Central memory CD8-positive, alpha-beta T cell (primary cell): Measurements from ENCODE around the gene TMC3.
"Not testable (repeated sequence)": the region's sequence is repeated elsewhere in the genome, so short reads cannot be mapped to it uniquely, and the experiment has no call there.

Source experiments
- ATAC-seq: fragments of 150-1000 bp; cut with Tn5 transposase; replicated peaks from 2 replicates; pipeline ENCODE4 v1.10.0; 2022; ENCODE audit warnings: mild to moderate bottlenecking, moderate FRiP score, moderate number of reproducible peaks; ENCODE audit not compliant: poor library complexity, severe bottlenecking; ENCODE audit errors: extremely low read depth
- DNase-seq, 2 donors: peaks; one replicate each; pipeline ENCODE4 v3.0.0; 2021; ENCODE audit warnings: low spot score in 2 of 2
- H3K27ac Mint-ChIP-seq: one replicate; pipeline ENCODE4 v1.8.0; 2022; ENCODE audit warnings: low read depth, mild to moderate bottlenecking, moderate library complexity, mixed read lengths
- H3K27me3 Mint-ChIP-seq: one replicate; pipeline ENCODE4 v1.8.0; 2022; ENCODE audit warnings: mixed read lengths
- H3K36me3 Mint-ChIP-seq: one replicate; pipeline ENCODE4 v1.8.0; 2022; ENCODE audit warnings: mild to moderate bottlenecking, moderate library complexity, mixed read lengths; ENCODE audit not compliant: insufficient read depth
- H3K4me1 Mint-ChIP-seq: one replicate; pipeline ENCODE4 v1.8.0; 2022; ENCODE audit warnings: mixed read lengths
- H3K4me3 Mint-ChIP-seq: one replicate; pipeline ENCODE4 v1.8.0; 2022; ENCODE audit warnings: mild to moderate bottlenecking, moderate library complexity, mixed read lengths
- H3K9me3 Mint-ChIP-seq: one replicate; pipeline ENCODE4 v1.8.0; 2022; ENCODE audit warnings: mixed read lengths

TMC3 gene

DNA sequence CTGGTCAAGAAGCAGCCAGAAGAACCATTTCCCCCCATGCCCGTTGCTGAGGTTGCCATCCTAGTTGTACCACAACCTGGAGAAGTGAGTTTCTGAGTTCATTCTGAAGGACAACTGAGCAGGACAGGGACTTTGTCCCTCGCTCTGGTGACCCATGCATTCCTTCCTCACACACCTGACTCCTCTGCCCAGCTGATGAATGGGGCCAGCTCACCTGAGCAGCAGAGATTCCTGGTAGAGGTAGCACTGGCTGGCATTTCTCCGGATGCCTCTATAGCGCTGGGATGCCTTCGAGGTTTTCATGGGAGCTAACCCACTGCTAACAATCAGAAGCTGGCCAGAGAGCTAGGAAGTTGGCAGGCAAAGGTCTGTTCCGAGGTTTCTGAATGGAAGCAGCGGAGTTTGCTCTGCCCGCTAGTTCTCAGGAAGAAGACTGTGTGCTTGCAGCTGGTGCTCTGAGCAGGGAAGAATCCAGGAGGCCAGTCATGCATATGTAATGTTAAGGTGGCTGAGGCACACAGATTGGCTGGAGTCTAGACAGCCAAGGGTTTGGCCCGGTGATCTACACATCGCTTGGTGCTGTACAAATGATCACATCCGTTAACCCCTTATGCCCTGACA is at the start of gene TMC3:
TSS of gene TMC3 (minus strand) at position 439 of the 621 bp plus-strand sequence. CDS start at position 303, 136 bp downstream.
- no peak within 1 kb of the TSS for H3K27ac Mint-ChIP-seq

GRCh38 chr15:81421461-81421860 is 47.4 kb upstream of the TMC3 start:
- H3K36me3 Mint-ChIP-seq, result peaks cover 2% of the 10 kb centered on the region
- H3K9me3 Mint-ChIP-seq, result no peaks in the 10 kb centered on the region

More for the DNA sequence above, at the start of gene TMC3:
- no peak for ATAC-seq
- no peak for DNase-seq
- no peak within 1 kb of the TSS for H3K4me3 Mint-ChIP-seq
- H3K9me3 Mint-ChIP-seq, result no peaks in the 10 kb centered on the region
- H3K36me3 Mint-ChIP-seq, result no peaks in the 10 kb centered on the region
- H3K4me1 Mint-ChIP-seq, result no peaks in the 10 kb centered on the region
- peaks cover 12% of the 10 kb centered on the region for H3K27me3 Mint-ChIP-seq

DNA sequence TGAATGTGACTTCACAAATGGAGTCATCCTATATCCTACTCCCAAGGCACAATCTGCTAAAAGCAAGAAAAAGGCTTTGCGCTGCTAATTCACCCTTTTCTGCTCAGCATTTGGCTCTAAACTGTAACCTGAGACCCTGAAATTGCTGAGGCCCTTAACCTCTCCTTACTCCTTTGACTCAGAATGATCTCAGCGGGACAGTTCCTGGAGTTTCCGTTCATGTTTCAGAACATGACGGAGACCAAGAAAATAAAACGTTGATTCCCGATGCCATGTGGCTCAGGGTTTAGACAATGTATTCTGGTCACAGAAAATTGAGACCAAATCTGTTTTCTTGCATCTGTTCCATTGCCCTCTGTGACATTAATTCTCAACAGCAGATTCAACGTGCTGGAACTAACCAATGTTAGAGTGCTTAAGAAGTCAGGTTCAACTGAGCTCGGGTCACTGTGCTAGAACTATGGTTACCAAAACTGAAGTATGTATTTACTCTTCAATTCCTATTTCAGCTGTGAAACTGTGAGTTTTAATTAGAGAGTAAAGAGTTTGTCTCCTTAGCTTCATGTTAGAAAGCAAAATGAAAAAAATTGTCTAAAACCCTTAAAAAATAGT is 45.4 kb upstream of the TMC3 start:
- Mint-ChIP-seq H3K27ac (no peak overlapping the region), H3K4me1 (no peaks in the 10 kb centered on the region), H3K27me3 (peaks cover 46% of the 10 kb centered on the region), H3K9me3 (no peaks in the 10 kb centered on the region), H3K36me3 (peaks cover 2% of the 10 kb centered on the region), H3K4me3 (no peak overlapping the region)
- DNase-seq (no peak), ATAC-seq (no peak)

More at GRCh38 chr15:81421461-81421860, 47.4 kb upstream of the TMC3 start:
- Mint-ChIP-seq H3K27me3 (peaks cover 47% of the 10 kb centered on the region), H3K4me1 (no peaks in the 10 kb centered on the region), H3K27ac (no peak overlapping the region), H3K4me3 (no peak overlapping the region)
- DNase-seq (no peak), ATAC-seq (no peak)

GRCh38 chr15:81418891-81419290 is 44.9 kb upstream of the TMC3 start:
- Mint-ChIP-seq H3K4me3 (no peak overlapping the region), H3K27me3 (peaks cover 49% of the 10 kb centered on the region), H3K9me3 (no peaks in the 10 kb centered on the region), H3K27ac (no peak overlapping the region), H3K36me3 (peaks cover 2% of the 10 kb centered on the region), H3K4me1 (no peaks in the 10 kb centered on the region)
- ATAC-seq, result no peak
- DNase-seq, result no peak

- Mint-ChIP-seq H3K9me3 (no peaks in the 10 kb centered on the region), H3K4me1 (no peaks in the 10 kb centered on the region), H3K4me3 (no peak overlapping the region), H3K27ac (no peak overlapping the region), H3K36me3 (peaks cover 2% of the 10 kb centered on the region), H3K27me3 (peaks cover 53% of the 10 kb centered on the region)
- ATAC-seq (no peak), DNase-seq (no peak)
Observed at GRCh38 chr15:81418444-81418843, 44.4 kb upstream of the TMC3 start.

DNA sequence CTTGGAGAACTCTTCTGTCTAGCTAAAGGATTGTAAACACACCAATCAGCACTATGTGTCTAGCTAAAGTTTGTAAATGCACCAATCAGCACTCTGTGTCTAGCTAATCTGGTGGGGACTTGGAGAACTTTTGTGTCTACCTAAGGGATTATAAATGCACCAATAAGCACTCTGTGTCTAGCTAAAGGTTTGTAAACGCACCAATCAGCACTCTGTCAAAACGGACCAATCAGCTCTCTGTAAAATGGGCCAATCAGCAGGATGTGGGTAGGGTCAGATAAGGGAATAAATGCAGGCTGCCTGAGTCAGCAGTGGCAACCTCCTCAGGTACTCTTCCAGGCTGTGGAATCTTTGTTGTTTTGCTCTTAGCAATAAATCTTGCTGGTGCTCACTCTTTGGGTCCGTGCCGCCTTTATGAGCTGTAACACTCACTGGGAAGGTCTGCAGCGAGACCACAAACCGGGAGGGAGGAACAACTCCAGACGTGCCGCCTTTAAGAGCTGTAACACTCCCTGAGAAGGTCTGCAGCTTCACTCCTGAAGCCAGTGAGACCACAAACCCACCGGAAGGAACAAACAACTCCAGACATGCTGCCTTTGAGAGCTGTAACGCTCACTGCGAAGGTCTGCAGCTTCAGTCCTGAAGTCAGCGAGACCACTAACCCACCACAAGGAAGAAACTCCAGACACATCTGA is 40.4 kb upstream of the TMC3 start:
- H3K4me3 Mint-ChIP-seq, DNase-seq, H3K4me1 Mint-ChIP-seq, H3K36me3 Mint-ChIP-seq, H3K27ac Mint-ChIP-seq, ATAC-seq, H3K9me3 Mint-ChIP-seq: not testable (repeated sequence)
- peaks cover 82% of the 10 kb centered on the region for H3K27me3 Mint-ChIP-seq

DNA sequence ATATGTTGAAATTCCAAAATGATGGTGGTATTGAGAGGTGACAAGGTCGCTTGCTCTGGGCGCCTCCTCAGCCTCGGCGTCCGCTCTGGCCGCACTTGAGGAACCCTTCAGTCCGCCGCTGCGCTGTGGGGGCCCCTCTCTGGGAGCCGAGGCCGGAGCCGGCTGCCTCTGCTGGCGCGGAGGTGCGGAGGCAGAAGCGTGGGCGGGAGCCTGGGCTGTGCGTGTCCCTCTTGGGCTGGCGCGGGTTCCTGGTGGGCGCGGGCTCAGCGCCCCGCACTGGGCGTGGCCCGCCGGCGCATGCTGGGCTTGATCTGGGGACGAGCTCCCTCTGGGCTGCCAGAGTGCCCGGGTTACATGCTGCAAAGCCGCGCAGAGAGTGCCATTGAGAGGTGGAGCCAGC is 39.8 kb upstream of the TMC3 start:
- no peak overlapping the region for H3K27ac Mint-ChIP-seq
- no peak for ATAC-seq

DNA sequence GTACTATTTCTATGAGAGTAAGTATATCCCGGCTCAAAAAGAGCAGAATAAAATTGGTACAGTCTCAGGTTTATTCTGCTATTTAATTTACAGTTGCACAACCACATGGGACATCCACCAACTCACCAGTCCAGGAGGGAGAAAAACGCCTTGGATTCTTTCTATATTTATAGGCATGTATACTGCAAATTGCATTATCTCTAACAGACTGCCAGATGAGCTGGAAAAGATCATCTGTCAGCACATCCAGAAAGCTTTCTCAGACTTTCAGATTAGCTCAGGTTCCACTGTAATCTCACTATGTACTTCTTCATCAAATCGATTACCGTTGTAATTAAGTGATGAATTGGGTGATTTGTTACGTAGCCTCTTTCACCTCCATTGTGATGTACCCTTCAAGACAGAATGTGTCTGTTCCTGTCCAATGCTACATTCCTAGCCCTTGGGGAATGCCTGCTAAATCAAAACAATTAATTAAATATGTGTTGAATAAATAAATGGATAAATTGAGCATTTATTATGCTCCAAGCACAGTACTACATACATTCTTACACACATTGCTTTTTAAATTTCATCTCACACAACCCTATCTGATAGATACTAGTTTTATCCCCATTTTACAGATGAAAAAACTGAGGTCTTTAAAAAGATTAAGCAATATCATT is 38.1 kb upstream of the TMC3 start:
- peaks cover 2% of the 10 kb centered on the region for H3K36me3 Mint-ChIP-seq
- H3K4me3 Mint-ChIP-seq, result no peak overlapping the region
- H3K9me3 Mint-ChIP-seq, result no peaks in the 10 kb centered on the region
- ATAC-seq (no peak), DNase-seq (no peak)
- H3K27me3 Mint-ChIP-seq, result peaks cover 77% of the 10 kb centered on the region
- H3K4me1 Mint-ChIP-seq, result no peaks in the 10 kb centered on the region
- H3K27ac Mint-ChIP-seq, result no peak overlapping the region

More for the DNA sequence above, 39.8 kb upstream of the TMC3 start:
- H3K36me3 Mint-ChIP-seq, result peaks cover 3% of the 10 kb centered on the region
- H3K4me3 Mint-ChIP-seq, result no peak overlapping the region
- no peak for DNase-seq
- peaks cover 76% of the 10 kb centered on the region for H3K27me3 Mint-ChIP-seq
- no peaks in the 10 kb centered on the region for H3K4me1 Mint-ChIP-seq
- no peaks in the 10 kb centered on the region for H3K9me3 Mint-ChIP-seq

DNA sequence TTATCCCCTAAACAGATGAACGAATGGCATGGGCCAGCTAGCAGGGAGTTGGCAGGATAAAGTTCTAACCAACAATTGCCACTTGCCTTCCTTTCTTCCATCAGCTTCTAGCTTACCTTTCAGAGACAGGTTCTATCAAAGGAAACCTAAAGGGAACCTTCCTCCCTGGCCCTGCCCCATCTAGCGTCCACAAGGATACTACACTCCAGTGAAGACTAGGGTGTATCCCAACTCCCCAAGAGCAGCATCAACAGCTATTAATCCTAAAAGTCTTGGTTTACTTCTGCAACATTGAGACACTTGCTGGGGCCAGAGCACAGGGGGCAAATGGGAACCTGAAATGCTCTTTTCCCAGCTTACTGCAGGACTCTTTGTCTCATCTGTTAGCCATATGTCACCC is 37.0 kb upstream of the TMC3 start:
- ATAC-seq, result no peak
- no peak overlapping the region for H3K4me3 Mint-ChIP-seq
- no peak for DNase-seq
- H3K27ac Mint-ChIP-seq, result no peak overlapping the region
- H3K36me3 Mint-ChIP-seq, result peaks cover 2% of the 10 kb centered on the region
- H3K9me3 Mint-ChIP-seq, result no peaks in the 10 kb centered on the region
- no peaks in the 10 kb centered on the region for H3K4me1 Mint-ChIP-seq
- H3K27me3 Mint-ChIP-seq, result peaks cover 73% of the 10 kb centered on the region

- Mint-ChIP-seq H3K36me3 (peaks cover 2% of the 10 kb centered on the region), H3K4me1 (no peaks in the 10 kb centered on the region), H3K4me3 (no peak overlapping the region), H3K27me3 (peaks cover 73% of the 10 kb centered on the region), H3K27ac (no peak overlapping the region), H3K9me3 (no peaks in the 10 kb centered on the region)
- ATAC-seq, result peak; percentile 52
- peak in 1 of 2 donors; percentile 18 for DNase-seq
Observed at GRCh38 chr15:81410318-81410753, 36.3 kb upstream of the TMC3 start.

- Mint-ChIP-seq H3K27me3 (peaks cover 67% of the 10 kb centered on the region), H3K9me3 (no peaks in the 10 kb centered on the region), H3K27ac (no peak overlapping the region), H3K4me3 (no peak overlapping the region), H3K4me1 (no peaks in the 10 kb centered on the region), H3K36me3 (peaks cover 2% of the 10 kb centered on the region)
- DNase-seq (no peak), ATAC-seq (no peak)
Observed at GRCh38 chr15:81407718-81408117, 33.7 kb upstream of the TMC3 start.

- ATAC-seq (no peak), DNase-seq (no peak)
- no peaks in the 10 kb centered on the region for H3K9me3 Mint-ChIP-seq
- H3K27me3 Mint-ChIP-seq, result peaks cover 63% of the 10 kb centered on the region
- H3K4me3 Mint-ChIP-seq, result no peak overlapping the region
- H3K36me3 Mint-ChIP-seq, result peaks cover 2% of the 10 kb centered on the region
- no peaks in the 10 kb centered on the region for H3K4me1 Mint-ChIP-seq
- H3K27ac Mint-ChIP-seq, result no peak overlapping the region
Observed at GRCh38 chr15:81407176-81407575, 33.2 kb upstream of the TMC3 start.
